Gastrocnemius medialis (tissue), 4 donors: ENCODE measurements around the gene BBS1.

Experiments used
- POLR2A ChIP-seq, 2 donors: fragments of 450-650 bp; IDR thresholded peaks; one replicate each; pipeline ENCODE4 v1.6.1; 2017; ENCODE audit warnings: antibody characterized with exemption in 2 of 2, mild to moderate bottlenecking in 2 of 2, moderate library complexity in 2 of 2
- TF ChIP-seq, protein P1 (sequence below), 5 experiments: fragments of 450-650 bp in 3 of 5; fragments of 200-600 bp in 2 of 5; sonication (generic) in 2 of 5; IDR thresholded peaks in 4 of 5; conservative IDR thresholded peaks in 1 of 5; 1 replicate in 4 of 5; 2 replicates in 1 of 5; pipeline ENCODE4 v1.5.1; 2016 to 2019; ENCODE audit warnings: antibody characterized with exemption in 5 of 5, mild to moderate bottlenecking in 3 of 5, moderate library complexity in 3 of 5

DNA sequence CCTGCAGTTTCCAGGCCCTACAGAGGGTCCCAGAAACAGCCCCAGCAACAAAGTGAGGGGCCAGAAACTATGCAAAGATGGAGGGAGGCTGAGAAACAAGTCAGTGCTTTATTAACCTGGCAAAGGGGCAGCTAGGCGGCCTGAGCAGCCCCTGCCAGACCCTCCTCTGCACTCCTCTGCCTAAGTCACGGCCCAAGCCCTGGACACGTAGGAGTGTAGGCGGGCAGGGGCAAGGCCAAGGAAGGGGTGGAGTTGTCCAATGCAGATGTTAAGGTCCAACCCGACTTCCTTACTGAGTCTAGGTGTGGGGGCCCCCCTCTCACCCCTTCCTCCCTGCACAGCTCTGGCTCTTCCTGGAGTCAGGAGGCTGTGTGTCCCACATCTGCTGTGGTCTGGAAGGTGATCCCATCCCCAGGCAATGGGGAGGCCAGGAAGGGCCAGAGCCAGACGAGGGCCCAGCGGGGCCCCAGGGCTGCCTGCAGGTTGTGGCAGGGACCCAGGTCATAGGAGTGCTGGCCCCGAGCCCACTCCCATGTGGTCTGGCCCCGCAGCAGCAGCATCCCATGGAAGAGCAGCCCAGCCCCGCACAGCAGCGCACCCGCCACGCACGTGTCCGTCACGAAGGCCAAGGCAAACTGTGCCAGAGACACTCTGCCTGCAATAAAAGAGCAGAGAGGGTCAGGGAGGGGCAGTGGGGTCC, 28.9 kb downstream of the BBS1 start:
- TF ChIP-seq, protein P1, sequence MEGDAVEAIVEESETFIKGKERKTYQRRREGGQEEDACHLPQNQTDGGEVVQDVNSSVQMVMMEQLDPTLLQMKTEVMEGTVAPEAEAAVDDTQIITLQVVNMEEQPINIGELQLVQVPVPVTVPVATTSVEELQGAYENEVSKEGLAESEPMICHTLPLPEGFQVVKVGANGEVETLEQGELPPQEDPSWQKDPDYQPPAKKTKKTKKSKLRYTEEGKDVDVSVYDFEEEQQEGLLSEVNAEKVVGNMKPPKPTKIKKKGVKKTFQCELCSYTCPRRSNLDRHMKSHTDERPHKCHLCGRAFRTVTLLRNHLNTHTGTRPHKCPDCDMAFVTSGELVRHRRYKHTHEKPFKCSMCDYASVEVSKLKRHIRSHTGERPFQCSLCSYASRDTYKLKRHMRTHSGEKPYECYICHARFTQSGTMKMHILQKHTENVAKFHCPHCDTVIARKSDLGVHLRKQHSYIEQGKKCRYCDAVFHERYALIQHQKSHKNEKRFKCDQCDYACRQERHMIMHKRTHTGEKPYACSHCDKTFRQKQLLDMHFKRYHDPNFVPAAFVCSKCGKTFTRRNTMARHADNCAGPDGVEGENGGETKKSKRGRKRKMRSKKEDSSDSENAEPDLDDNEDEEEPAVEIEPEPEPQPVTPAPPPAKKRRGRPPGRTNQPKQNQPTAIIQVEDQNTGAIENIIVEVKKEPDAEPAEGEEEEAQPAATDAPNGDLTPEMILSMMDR (IDR thresholded peaks at IDR 0.05 in 4 of 5, conservative IDR thresholded peaks at IDR 0.05 in 1 of 5) = no peak
- no peak for TF ChIP-seq POLR2A (IDR thresholded peaks at IDR 0.05)
